Measurements from ENCODE around the gene PTPRA.

The PTPRA gene

GRCh38 chr20:2921506-2921905 is 48.2 kb downstream of the PTPRA start:
- DNase-seq (ENCODE audit: low read depth in 4 of 4, low spot score in 1 of 4), result no peak

- no peak for DNase-seq (ENCODE audit: low read depth in 4 of 4, low spot score in 1 of 4)
Measured at GRCh38 chr20:2922957-2923356, 49.7 kb downstream of the PTPRA start.

GRCh38 chr20:2930538-2930937 is 57.3 kb downstream of the PTPRA start:
- DNase-seq (ENCODE audit: low read depth in 4 of 4, low spot score in 1 of 4), result no peak

GRCh38 chr20:2932498-2932897 is 59.2 kb downstream of the PTPRA start:
- DNase-seq (ENCODE audit: low read depth in 4 of 4, low spot score in 1 of 4), result no peak

- no peak for DNase-seq (ENCODE audit: low read depth in 4 of 4, low spot score in 1 of 4)
Measured at GRCh38 chr20:2937902-2938301, 64.6 kb downstream of the PTPRA start.

GRCh38 chr20:2942439-2942838 is 69.2 kb downstream of the PTPRA start:
- no peak for DNase-seq (ENCODE audit: low read depth in 4 of 4, low spot score in 1 of 4)

- no peak for DNase-seq (ENCODE audit: low read depth in 4 of 4, low spot score in 1 of 4)
Measured at GRCh38 chr20:2946988-2947961, 74.0 kb downstream of the PTPRA start.

- no peak for DNase-seq (ENCODE audit: low read depth in 4 of 4, low spot score in 1 of 4)
Measured at GRCh38 chr20:2948968-2949367, 75.7 kb downstream of the PTPRA start.

GRCh38 chr20:2952766-2953165 is 79.5 kb downstream of the PTPRA start:
- no peak for DNase-seq (ENCODE audit: low read depth in 4 of 4, low spot score in 1 of 4)

- no peak for DNase-seq (ENCODE audit: low read depth in 4 of 4, low spot score in 1 of 4)
Measured at GRCh38 chr20:2955257-2955970, 82.1 kb downstream of the PTPRA start.

GRCh38 chr20:2956480-2956879 is 83.2 kb downstream of the PTPRA start:
- DNase-seq (ENCODE audit: low read depth in 4 of 4, low spot score in 1 of 4), result no peak

- no peak for DNase-seq (ENCODE audit: low read depth in 4 of 4, low spot score in 1 of 4)
Measured at GRCh38 chr20:2967841-2968240, 94.6 kb downstream of the PTPRA start.

- DNase-seq (ENCODE audit: low read depth in 4 of 4, low spot score in 1 of 4), result no peak
Measured at GRCh38 chr20:2972126-2972525, 98.8 kb downstream of the PTPRA start.

- no peak for DNase-seq (ENCODE audit: low read depth in 4 of 4, low spot score in 1 of 4)
Measured at GRCh38 chr20:2973574-2973973, 100.3 kb downstream of the PTPRA start.

- no peak for DNase-seq (ENCODE audit: low read depth in 4 of 4, low spot score in 1 of 4)
Measured at GRCh38 chr20:2978519-2978918, 105.2 kb downstream of the PTPRA start.

- no peak for DNase-seq (ENCODE audit: low read depth in 4 of 4, low spot score in 1 of 4)
Measured at GRCh38 chr20:2981646-2982045, 108.4 kb downstream of the PTPRA start.

GRCh38 chr20:2983508-2983907 is 110.2 kb downstream of the PTPRA start:
- DNase-seq (ENCODE audit: low read depth in 4 of 4, low spot score in 1 of 4), result no peak

- no peak for DNase-seq (ENCODE audit: low read depth in 4 of 4, low spot score in 1 of 4)
Measured at GRCh38 chr20:2984028-2984501, 110.8 kb downstream of the PTPRA start.

GRCh38 chr20:2984956-2985661 is 111.8 kb downstream of the PTPRA start:
- peak in 1 of 4 experiments; percentile 31 for DNase-seq (ENCODE audit: low read depth in 4 of 4, low spot score in 1 of 4)

- DNase-seq (ENCODE audit: low read depth in 4 of 4, low spot score in 1 of 4), result peak in 2 of 4 experiments; percentile 17 to 57
Measured at GRCh38 chr20:2986466-2986865, 113.2 kb downstream of the PTPRA start.

- no peak for DNase-seq (ENCODE audit: low read depth in 4 of 4, low spot score in 1 of 4)
Measured at GRCh38 chr20:2987861-2988260, 114.6 kb downstream of the PTPRA start.
